Heart right ventricle (tissue), 16 donors: ENCODE data around the gene ARHGAP32. TPM values are rescaled to one million over a fixed set of nuclear protein-coding genes. Genes with fewer than 3 reads are reported as not detected.

Experiments used
- ATAC-seq, 8 donors: fragments of 200-7000 bp; cut with Tn5 transposase; one replicate each; pipeline ENCODE4 v1.9.1; 2020; ENCODE audit warnings: mild to moderate bottlenecking in 8 of 8, moderate library complexity in 8 of 8, moderate number of reproducible peaks in 1 of 8
- DNase-seq, 2 donors: peaks; one replicate each; pipeline ENCODE4 v3.0.0-alpha.2; 2020
- H3K27ac ChIP-seq, 10 donors: fragments of 200-600 bp; sonication (generic) in 2 of 10; one replicate each; pipeline versions ENCODE4 v1.5.0 to v1.8.0; 2020 to 2022; ENCODE audit warnings: mild to moderate bottlenecking in 3 of 10
- H3K27me3 ChIP-seq, 7 donors: fragments of 200-600 bp; one replicate each; pipeline ENCODE4 v1.8.0; 2021 to 2022; ENCODE audit warnings: mild to moderate bottlenecking in 2 of 7
- H3K36me3 ChIP-seq, 9 donors: fragments of 200-600 bp; sonication (generic) in 1 of 9; one replicate each; pipeline versions ENCODE4 v1.5.0 to v1.8.0; 2020 to 2022; ENCODE audit warnings: mild to moderate bottlenecking in 2 of 9
- H3K4me1 ChIP-seq, 9 donors: fragments of 200-600 bp; sonication (generic) in 1 of 9; one replicate each; pipeline versions ENCODE4 v1.5.0 to v1.8.0; 2020 to 2022; ENCODE audit warnings: mild to moderate bottlenecking in 4 of 9
- H3K4me3 ChIP-seq, 10 donors: fragments of 200-600 bp; sonication (generic) in 2 of 10; one replicate each; pipeline versions ENCODE4 v1.5.0 to v1.8.0; 2020 to 2022; ENCODE audit warnings: mild to moderate bottlenecking in 7 of 10, moderate library complexity in 2 of 10
- H3K9me3 ChIP-seq, 11 donors: fragments of 200-600 bp in 10 of 11; sonication (generic) in 2 of 11; one replicate each; pipeline versions ENCODE4 v1.5.0 to v1.8.0; 2013 to 2022; ENCODE audit warnings: mild to moderate bottlenecking in 2 of 11, control low read depth in 1 of 11, moderate library complexity in 1 of 11
- CTCF ChIP-seq, 9 donors: fragments of 200-600 bp; sonication (generic) in 2 of 9; IDR thresholded peaks; one replicate each; pipeline versions ENCODE4 v1.5.0 to v1.8.0; 2021 to 2022; ENCODE audit warnings: antibody characterized with exemption in 9 of 9, mild to moderate bottlenecking in 5 of 9, moderate library complexity in 1 of 9
- WGBS, 2 donors: extraction: QIAGEN DNeasy Blood & Tissue Kit; methylation state at CpG; one replicate each; pipeline ENCODE4 v1.1.7; 2013; ENCODE audit warnings: inconsistent platforms in 1 of 2; 5-methylcytosine and 5-hydroxymethylcytosine counted together
- intact Hi-C, 10 donors: fragments of 100-400 bp; cut with DNase I; formaldehyde crosslinking; loops; one replicate each; pipeline versions ENCODE4 v1.11.1 to v1.14.2; 2022
- polyA plus RNA-seq, 2 donors: library from polyadenylated mRNA; stranded (reverse); fragments of 200-250 nt; gene quantifications; one replicate each; pipeline ENCODE4 v1.2.3, GENCODE V29; 2013
- total RNA-seq, 10 donors: library from RNA; stranded (reverse); fragmentation: NEBNext Ultra II Directional in 3 of 10; extraction: Animal tissue kit (Norgen Biotek cat#: 25700) in 3 of 10; gene quantifications; one replicate each; pipeline versions ENCODE4 v1.2.1 to v1.2.4, GENCODE V29; 2021 to 2023
- donor health status: Arrhythmogenic right ventricular cardiomyopathy.
- donor health status: ischemic (EF 13 %, LVEDD 7.1; RV severe dilation, severe dysfunction).
- donor health status: healthy with polysubstance abuse.
- donor health status: DM: no; HTN: yes; CAD: no.
- donor health status: DM: no; HTN: no; CAD: no.
- donor health status: ischemic (EF 25% LVEDD 6.9; RV normal size, moderate dysfunction).
- donor health status: ischemic (EF 25% LVEDD 5.7; RV mildly dilated, moderate dysfunction).
- donor health status: healthy.
- donor health status: DM: yes; HTN: yes; CAD: no.
- donor health status: Ischemic cardiomyopathy.
- donor health status: ischemic (EF 35%, LVEDD 5.7; RV mildly dilated, moderate dysfunction).
- donor health status: nonischemic (EF 11% LVEDD 7.7; RV severe dilation, severe dysfunction).
- donor health status: DM: yes; HTN: yes; CAD: no.
- donor health status: PGD.
- donor health status: ischemic (EF 29% LVEDD 5.4; RV normal size, mild dysfunction).
- donor health status: nonischemic (EF 23%, LVEDD 6.1; RV moderate dilation, normal function).

Gene ARHGAP32
- total and polyA plus RNA-seq, 12 donors: 1.0 to 8.7 (median 4.4) TPM

- Histone ChIP-seq H3K4me1 (no peaks in the 10 kb centered on the region), H3K27me3 (peaks cover 0 to 14% (median 0%) of the 10 kb centered on the region in 7 donors), H3K9me3 (no peaks in the 10 kb centered on the region), H3K36me3 (no peaks in the 10 kb centered on the region), H3K27ac (no peak overlapping the region), H3K4me3 (no peak overlapping the region)
- no peak for DNase-seq
- TF ChIP-seq CTCF (IDR thresholded peaks at IDR 0.05): no peak
- ATAC-seq: no peak
- intact Hi-C loops: loop anchor here in 1 of 10 donors (1.0 kb wide), 1 partner anchor 36 kb away; no protein-coding TSS in a partner anchor
- WGBS, 2 donors: 82 to 88% methylated on average over 15 of the region's 15 CpGs
Observed at GRCh38 chr11:128940603-128941002, 251.5 kb downstream of the ARHGAP32 start.

DNA sequence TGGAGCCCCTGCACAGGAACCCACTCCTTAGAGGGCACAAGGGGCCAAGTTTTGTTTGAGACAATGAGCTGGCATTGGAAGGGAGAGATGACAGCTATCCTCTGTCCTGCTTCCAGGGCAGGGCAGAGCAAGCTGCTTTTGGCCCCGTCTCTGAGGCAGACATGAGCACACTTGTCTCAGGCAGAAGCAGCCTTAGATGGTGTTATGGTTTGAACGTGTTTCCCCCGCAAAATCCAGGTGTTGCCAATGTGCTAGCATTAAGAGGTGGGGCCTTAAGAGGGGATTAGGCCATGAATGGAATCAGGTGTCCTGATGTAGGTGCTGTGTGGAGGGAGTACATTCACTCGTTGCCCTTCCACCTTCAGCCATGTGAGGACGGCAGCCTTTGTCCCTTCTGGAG is 252.0 kb downstream of the ARHGAP32 start:
- H3K9me3 ChIP-seq: no peaks in the 10 kb centered on the region
- no peaks in the 10 kb centered on the region for H3K4me1 ChIP-seq
- intact Hi-C loops: loop anchor here in 1 of 10 donors (1.0 kb wide), 1 partner anchor 36 kb away; no protein-coding TSS in a partner anchor
- DNase-seq (no peak), ATAC-seq (no peak)
- H3K4me3 ChIP-seq: no peak overlapping the region
- 81 to 89% methylated on average over 5 of the region's 5 CpGs for WGBS, 2 donors
- H3K27me3 ChIP-seq: peaks cover 0 to 14% (median 0%) of the 10 kb centered on the region in 7 donors
- no peaks in the 10 kb centered on the region for H3K36me3 ChIP-seq
- no peak overlapping the region for H3K27ac ChIP-seq
- no peak for TF ChIP-seq CTCF (IDR thresholded peaks at IDR 0.05)

DNA sequence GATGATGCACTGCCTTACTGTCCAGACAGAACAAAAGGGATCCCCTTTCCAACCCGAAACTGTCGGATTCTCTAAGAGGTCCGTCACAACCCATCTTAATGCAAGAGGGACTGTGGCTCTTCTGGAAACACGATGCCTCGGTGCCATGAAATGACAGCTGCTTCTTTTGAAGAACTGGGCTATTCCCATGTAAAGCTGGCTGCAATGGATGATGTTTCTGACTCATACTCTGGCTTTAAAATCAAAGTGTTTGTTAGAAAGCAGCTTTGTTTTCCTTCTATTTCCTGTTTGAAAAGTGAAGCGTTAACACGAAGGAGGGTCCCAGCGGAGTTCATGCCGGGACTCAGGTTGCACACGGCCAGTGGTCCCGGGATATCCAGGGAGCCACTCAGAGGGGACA is 252.5 kb downstream of the ARHGAP32 start:
- no peaks in the 10 kb centered on the region for H3K36me3 ChIP-seq
- no peak overlapping the region for H3K4me3 ChIP-seq
- ATAC-seq (no peak), DNase-seq (no peak)
- no peak overlapping the region for H3K27ac ChIP-seq
- intact Hi-C loops: no loop called here
- 61 to 75% methylated on average over 11 of the region's 11 CpGs for WGBS, 2 donors
- H3K4me1 ChIP-seq: no peaks in the 10 kb centered on the region
- no peaks in the 10 kb centered on the region for H3K9me3 ChIP-seq
- peaks cover 0 to 14% (median 0%) of the 10 kb centered on the region in 7 donors for H3K27me3 ChIP-seq
- no peak for TF ChIP-seq CTCF (IDR thresholded peaks at IDR 0.05)

DNA sequence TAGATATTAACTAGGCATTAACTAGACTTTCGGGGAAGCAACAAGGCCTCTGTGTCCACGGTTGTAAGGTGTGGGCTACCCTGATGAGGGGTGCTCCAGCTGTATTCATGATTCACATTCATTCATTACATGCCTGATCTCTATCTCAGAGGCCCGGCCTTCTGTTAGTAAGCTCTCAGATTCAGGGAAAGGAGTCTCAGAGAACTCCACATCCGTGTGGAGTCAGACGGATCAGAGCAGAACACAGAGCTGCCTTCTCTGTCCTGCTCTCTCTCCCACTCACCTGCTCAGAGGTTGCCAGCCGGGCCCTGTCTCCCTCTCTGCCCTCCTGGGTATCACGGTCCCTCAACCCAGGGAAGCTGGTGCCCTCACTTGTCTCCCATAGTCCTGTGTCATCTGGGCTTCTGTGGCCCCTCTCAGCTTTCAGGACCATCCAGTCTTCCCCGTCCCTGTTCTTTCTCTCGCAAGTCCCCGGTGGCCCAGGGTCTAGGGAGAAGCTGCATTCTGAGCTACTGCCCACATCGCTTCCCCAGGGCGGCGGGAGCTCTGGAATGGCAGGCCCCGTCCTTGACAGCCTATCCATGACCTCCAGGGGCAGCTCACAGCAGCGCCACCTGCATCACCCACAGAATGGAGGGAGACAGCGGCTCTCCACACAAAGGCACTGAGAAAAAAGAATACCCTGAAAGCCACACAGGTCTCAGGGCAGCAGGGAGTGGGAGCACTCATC is 253.8 kb downstream of the ARHGAP32 start:
- WGBS, 2 donors: 91 to 96% methylated on average over 16 of the region's 16 CpGs
- no peak for DNase-seq
- no peaks in the 10 kb centered on the region for H3K9me3 ChIP-seq
- intact Hi-C loops: no loop called here
- H3K36me3 ChIP-seq: no peaks in the 10 kb centered on the region
- no peak overlapping the region for H3K4me3 ChIP-seq
- H3K27ac ChIP-seq: no peak overlapping the region
- peaks cover 0 to 14% (median 0%) of the 10 kb centered on the region in 7 donors for H3K27me3 ChIP-seq
- ATAC-seq: no peak
- no peak for TF ChIP-seq CTCF (IDR thresholded peaks at IDR 0.05)
- H3K4me1 ChIP-seq: no peaks in the 10 kb centered on the region
